ENCODE measurements around the gene HDAC8.
"Not testable (repeated sequence)": the region's sequence is repeated elsewhere in the genome, so short reads cannot be mapped to it uniquely, and the experiment has no call there.

Gene HDAC8

DNA sequence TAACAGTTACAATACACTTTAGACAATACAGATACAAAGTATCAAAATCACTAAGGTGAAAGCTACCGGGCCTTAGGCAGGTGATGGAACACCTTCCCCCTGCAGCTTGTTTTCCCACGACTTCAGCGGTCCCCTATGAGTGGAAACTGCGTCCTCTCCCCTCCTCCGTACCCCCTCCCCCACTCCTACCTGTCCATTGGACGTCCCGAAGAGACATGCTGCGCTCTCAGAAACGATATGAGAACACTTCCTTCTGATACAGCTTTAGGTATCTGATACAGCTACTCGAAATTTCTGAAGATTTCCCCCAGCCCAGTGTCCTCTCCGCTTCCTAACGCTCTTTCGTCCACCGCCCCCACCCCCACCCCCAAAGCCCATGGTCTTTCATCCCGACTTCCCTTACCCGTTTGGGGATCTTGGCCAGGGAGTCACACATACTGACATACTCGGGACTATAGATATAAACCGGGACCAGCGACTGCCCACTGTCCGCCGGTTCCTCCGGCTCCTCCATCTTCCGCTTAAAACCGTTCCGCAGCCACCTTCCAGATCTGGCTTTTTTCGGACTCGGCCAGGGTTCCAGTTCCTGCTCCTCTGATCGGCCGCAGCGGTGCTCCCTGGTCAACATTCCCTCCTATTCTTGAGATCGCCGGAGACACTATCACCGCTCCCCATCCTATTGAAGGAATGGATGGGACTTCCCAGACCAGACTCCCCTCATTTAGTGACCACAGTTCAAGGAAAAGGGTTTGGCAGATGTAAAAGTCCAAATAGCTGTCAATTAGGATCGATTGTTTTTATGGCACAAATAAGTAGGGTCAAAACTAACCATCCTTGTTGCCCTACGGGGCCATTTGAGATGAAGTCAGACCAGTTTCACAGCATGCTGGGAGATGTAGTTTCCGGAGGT is at the start of gene HDAC8:
Gene HDAC8, minus strand, starts transcription at position 596 of the 910 bp plus-strand sequence. Its CDS starts 82 bp downstream, at position 514.
- peak; percentile 58 for DNase-seq

- DNase-seq: no peak
These were observed 49.2 kb upstream of the HDAC8 start for GRCh38 chrX:72621625-72622485.

GRCh38 chrX:72621163-72621562 is 48.5 kb upstream of the HDAC8 start:
- DNase-seq: no peak

GRCh38 chrX:72620550-72621145 is 48.0 kb upstream of the HDAC8 start:
- no peak for DNase-seq

DNA sequence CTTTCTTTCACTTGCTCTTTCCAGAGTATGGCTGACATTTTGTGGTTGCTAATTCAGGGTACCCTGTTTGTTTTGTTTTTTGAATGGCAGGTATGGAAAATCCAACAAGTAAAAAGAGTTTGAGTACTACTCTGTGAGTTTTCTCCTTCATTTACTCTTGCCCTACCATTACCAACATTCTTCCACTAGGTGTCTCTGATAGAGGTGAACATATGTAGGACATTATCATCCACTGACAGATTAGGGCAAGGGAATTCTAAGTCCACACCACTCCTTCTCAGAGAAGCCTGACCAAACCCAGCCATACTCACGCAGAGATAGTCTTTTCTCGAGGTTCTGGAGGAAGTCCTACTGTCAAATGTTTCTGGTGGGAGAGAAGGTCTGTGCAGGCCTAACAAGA is 36.7 kb upstream of the HDAC8 start:
- no peak for DNase-seq

GRCh38 chrX:72604705-72605104 is 32.1 kb upstream of the HDAC8 start:
- DNase-seq: no peak

GRCh38 chrX:72604112-72604511 is 31.5 kb upstream of the HDAC8 start:
- DNase-seq: no peak

DNA sequence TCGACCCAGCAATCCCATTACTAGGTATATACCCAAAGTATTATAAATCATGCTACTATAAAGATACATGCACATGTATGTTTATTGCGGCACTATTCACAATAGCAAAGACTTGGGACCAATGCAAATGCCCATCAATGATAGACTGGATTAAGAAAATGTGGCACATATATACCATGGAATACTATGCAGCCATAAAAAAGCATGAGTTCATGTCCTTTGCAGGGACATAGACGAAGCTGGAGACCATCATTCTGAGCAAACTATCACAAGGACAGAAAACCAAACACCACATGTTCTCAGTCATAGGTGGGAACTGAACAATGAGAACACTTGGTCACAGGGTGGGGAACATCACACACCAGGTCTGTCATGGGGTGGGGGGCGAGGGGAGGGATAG is 18.4 kb upstream of the HDAC8 start:
- DNase-seq: not testable (repeated sequence)

- DNase-seq: no peak
These were observed 11.5 kb upstream of the HDAC8 start for GRCh38 chrX:72584163-72584562.

- no peak for DNase-seq
These were observed 3.7 kb upstream of the HDAC8 start for GRCh38 chrX:72576141-72576894.

DNA sequence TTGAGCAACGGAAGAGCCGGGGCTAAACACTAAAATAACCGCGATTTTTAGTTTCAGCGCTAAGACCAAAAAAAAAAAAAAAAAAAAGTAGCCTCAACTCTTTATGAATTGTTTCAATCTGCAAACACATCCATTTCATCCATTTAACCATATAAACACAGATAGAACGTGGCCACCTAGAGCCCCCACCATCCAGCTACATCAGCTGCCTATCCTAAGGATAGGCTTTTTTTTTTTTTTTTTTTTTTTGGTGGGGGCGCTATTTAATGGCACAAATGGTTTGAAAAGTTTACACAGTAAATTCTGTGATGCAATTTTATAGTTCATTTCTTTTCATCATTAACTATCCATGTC is 492 bp upstream of the HDAC8 start:
- no peak for DNase-seq

DNA sequence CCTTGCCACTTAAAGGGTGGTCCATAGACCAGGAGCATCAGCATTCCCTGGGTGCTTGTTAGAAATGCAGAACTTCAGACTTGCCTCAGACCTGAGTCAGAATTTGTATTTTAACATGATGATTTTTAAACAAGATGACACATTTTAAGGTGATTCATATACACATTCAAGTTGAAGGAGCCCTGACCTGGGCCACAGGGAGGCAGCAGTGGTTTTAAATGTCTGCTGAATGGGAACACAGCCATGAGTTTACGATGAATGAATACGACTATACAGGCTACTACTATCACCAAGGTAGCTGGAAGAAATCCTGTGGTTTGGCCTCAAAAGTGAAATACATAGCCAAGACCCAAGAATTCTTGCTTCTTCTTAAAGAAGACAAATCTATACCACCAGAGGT is 2.9 kb downstream of the HDAC8 start:
- no peak for DNase-seq

DNA sequence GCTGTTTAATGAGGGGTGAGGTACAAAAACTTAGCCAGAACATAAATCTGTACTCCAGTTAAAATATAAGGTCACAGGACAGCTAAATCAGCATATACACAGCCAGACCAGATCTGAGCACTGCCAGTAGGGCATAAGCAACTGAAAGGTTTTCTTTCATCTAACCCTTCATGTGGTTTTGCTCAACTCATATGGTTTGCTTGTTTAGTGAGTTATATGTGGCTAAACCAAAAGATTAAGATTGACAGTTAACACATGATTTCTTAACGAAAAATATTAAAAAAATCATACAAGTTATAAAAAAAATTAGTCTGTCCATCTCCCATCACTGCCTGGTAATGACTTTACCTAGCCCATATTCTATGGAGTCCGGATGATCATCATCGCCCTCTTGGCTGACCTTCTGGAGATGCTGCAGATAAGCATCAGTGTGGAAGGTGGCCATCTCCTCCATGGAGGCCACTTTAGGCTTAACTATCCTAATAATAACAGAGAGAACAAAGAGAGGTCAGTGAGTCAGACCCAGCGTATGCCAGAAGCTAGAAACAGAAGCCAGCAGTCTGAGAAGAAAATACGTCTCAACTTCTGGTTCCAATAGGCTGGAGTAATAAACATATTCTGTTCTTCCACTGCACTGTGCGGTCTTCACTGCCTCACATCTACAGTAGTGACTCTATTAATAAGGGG is 4.1 kb downstream of the HDAC8 start:
- no peak for DNase-seq

DNA sequence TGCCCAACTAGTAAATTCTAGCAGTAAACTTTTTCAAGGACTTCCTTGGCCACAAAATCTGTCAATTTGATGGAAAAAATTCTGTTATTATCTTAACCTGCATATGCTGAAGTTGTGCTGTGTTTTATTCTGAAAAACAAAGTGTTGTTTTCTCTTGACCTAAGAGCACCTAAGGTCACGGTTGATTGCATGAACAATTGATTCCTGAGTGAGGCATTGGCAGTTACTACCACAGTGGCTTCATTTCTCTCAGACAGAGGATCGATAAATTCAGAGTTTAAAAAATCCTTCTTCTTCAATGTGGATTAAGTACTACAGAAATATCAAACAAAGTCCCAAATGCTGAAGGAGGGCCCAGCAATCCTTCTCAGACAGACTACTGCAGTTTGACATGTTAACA is 6.2 kb downstream of the HDAC8 start:
- no peak for DNase-seq

GRCh38 chrX:72559655-72560054 is 13.0 kb downstream of the HDAC8 start:
- not testable (repeated sequence) for DNase-seq

- no peak for DNase-seq
These were observed 18.0 kb downstream of the HDAC8 start for GRCh38 chrX:72554448-72555140.

DNA sequence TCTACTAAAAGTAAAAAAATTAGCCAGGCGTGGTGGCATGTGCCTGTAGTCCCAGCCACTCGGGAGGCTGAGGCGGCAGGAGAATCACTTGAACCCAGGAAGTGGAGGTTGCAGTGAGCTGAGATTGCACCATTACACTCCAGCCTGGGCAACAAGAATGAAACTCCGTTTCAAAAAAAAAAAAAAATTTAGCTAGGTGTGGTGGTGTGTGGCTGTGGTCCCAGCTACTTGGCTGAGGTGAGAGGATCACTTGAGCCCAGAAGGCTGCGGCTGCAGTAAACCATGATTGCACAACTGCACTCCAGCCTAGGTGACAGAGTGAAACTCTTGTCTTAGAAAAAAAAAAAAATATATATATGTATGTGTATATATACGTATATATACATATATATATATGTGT is 20.2 kb downstream of the HDAC8 start:
- DNase-seq: not testable (repeated sequence)

- DNase-seq: no peak
These were observed 26.7 kb downstream of the HDAC8 start for GRCh38 chrX:72545990-72546389.

DNA sequence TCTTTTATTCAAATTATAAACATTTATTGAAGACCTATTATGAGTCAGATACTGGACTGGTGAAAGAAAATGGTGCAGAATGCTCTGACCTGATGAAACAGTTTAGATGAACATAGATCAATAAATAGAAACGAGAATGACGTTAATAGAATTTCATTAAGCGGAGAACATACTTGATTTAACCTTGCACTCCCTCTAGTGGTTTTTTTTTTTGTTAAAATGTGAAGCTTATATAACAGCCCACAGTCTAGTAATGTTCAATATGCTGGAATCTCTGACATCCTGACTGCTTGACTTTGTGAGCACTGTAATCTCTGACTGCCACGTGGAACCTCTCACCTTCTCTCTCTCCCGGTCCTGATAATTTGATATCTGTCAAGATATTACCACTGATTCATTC is 32.3 kb downstream of the HDAC8 start:
- DNase-seq: no peak

DNA sequence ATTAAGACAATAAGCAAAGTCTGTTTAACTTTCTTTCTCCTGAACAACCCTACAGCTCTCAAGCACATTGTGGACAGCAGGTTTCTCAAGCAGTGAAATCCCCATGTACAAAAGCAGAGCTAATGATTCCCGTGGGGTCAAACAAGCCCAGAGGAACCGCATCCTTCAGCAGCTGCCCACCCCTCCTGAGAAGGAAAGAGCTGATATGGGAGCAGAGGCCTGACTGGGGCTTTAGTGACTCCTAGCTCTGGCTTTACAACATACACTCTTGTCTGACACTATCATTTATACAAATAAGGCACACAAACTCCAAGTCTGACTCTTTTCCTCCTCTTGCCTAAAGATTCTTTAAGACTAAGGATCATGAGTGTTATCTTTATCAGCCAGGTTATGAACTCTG is 32.8 kb downstream of the HDAC8 start:
- DNase-seq: no peak

DNA sequence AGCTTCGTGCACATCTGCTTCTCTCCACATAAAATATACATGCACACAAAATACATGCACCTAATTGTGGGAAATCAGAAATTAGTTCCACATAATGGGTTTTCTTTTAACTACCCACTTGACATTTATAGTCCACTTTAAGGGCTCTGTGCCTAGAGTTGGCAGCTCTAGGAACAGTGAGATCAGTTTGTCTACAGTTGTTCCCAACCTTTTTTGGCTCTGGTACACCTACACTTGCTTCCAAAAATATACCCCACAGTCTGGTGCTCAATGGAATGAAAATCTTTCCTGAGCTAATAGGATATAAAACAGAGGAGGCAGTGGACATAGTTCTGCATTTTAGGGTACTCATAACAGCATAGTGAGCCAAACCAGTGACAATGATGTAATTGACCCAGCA is 36.1 kb downstream of the HDAC8 start:
- DNase-seq: no peak

DNA sequence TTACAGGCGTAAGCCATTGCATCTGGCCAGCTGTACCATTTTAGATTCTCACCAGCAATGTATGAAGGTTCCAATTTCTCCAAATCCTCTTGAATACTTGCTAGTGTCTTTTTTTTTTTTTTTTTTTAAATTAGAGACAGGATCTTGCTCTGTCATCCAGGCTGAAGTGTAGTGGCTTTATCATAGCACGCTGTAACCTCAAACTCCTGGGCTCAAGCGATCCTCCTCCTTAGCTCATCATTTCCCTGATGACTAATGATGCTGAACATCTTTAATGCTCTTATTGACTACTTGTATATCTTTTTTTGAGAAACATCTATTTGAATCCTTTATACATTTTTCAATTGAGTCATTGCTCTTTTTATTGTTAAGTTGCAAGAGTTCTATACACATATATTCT is 40.3 kb downstream of the HDAC8 start:
- no peak for DNase-seq
